Measurements from ENCODE around the gene ZCCHC24.

The ZCCHC24 gene

GRCh38 chr10:79430325-79430905 lies 15.0 kb downstream of the ZCCHC24 start:
- H3K4me3 ChIP-seq (ENCODE audit: low read length): no peak overlapping the region
- TF ChIP-seq CTCF (conservative IDR thresholded peaks at IDR 0.05; ENCODE audit: low read length): no peak
- no peak for DNase-seq (ENCODE audit: low read depth)

- no peak overlapping the region for H3K4me3 ChIP-seq (ENCODE audit: low read length)
- TF ChIP-seq CTCF (conservative IDR thresholded peaks at IDR 0.05; ENCODE audit: low read length): no peak
- DNase-seq (ENCODE audit: low read depth): no peak
Measured at GRCh38 chr10:79429751-79430150, 15.7 kb downstream of the ZCCHC24 start.

- no peak overlapping the region for H3K4me3 ChIP-seq (ENCODE audit: low read length)
- no peak for TF ChIP-seq CTCF (conservative IDR thresholded peaks at IDR 0.05; ENCODE audit: low read length)
- DNase-seq (ENCODE audit: low read depth): no peak
Measured at GRCh38 chr10:79427965-79428364, 17.5 kb downstream of the ZCCHC24 start.

- DNase-seq (ENCODE audit: low read depth): no peak
- H3K4me3 ChIP-seq (ENCODE audit: low read length): no peak overlapping the region
- no peak for TF ChIP-seq CTCF (conservative IDR thresholded peaks at IDR 0.05; ENCODE audit: low read length)
Measured at GRCh38 chr10:79425074-79425532, 20.3 kb downstream of the ZCCHC24 start.

GRCh38 chr10:79424221-79425073 lies 21.0 kb downstream of the ZCCHC24 start:
- DNase-seq (ENCODE audit: low read depth): peak; percentile 54
- H3K4me3 ChIP-seq (ENCODE audit: low read length): no peak overlapping the region
- TF ChIP-seq CTCF (conservative IDR thresholded peaks at IDR 0.05; ENCODE audit: low read length): no peak

- peak; percentile 96 for DNase-seq (ENCODE audit: low read depth)
- no peak for TF ChIP-seq CTCF (conservative IDR thresholded peaks at IDR 0.05; ENCODE audit: low read length)
- H3K4me3 ChIP-seq (ENCODE audit: low read length): no peak overlapping the region; the same call in 1 of the 2 replicates
Measured at GRCh38 chr10:79422178-79422892, 23.1 kb downstream of the ZCCHC24 start.
